GM12873 (cell line): ENCODE measurements around the gene C16orf74.

ENCODE experiments used
- CTCF ChIP-seq: IDR thresholded peaks from 2 replicates; pipeline ENCODE4 v1.5.1; 2012; ENCODE audit warnings: low read depth, mild to moderate bottlenecking, moderate library complexity, low read length, control low read depth; ENCODE audit not compliant: insufficient read depth; ENCODE audit errors: missing control alignments

Gene C16orf74

DNA sequence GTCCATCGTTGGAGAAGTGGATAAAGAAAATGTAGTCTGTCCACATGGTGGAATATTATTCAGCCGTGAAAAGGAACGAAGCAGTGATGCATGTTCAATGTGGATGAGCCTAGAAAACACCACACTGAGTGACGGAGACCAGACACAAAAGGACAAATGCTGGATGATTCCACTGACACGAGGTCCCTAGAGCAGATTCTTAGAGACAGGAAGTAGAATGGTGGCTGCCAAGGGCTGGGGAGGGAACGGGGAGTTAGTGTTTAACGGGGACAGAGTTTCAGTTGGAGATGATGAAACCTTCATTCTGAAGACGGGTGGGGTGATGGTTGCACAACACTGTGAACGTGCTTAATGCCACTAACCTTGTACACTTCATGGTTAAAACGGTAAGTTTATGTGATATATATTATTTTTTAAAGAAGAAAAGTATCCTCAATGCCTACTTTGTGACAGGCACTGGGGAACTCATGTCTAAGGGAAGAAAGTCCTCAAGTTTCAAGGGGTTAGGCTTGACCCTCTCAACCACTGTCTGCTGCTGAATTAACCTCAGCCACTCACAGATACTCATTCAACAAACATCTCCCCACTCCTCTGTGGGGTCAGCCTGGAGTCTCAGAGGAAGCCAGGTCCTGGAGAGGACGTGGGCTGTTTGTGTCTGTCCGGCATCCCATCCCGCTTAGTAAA, 17.6 kb downstream of the C16orf74 start:
- no peak for TF ChIP-seq CTCF

GRCh38 chr16:85731179-85731578, 19.7 kb downstream of the C16orf74 start:
- TF ChIP-seq CTCF: no peak

GRCh38 chr16:85730186-85730465, 20.8 kb downstream of the C16orf74 start:
- no peak for TF ChIP-seq CTCF

- TF ChIP-seq CTCF: no peak
These were observed 21.3 kb downstream of the C16orf74 start for GRCh38 chr16:85729452-85730185.

DNA sequence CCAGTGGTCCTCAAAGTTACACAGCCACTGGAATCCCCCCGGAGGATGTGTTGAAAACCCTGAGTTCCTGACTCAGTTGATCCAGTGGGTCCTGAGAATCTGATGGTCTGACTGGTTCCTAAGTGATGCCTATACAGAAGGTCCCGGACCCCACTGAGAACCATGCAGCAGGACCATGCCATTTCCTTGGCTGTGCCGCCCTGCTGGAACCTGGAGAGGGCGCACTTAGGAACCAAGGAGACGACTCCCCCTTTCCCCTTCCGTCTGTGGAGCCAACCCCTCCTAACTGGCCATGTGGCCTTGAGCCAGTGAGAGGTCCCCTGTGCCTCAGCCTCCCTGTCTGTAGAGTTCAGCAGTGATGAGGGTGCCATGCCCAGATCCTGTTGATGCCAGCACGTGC, 22.0 kb downstream of the C16orf74 start:
- peak; percentile 52 for TF ChIP-seq CTCF

GRCh38 chr16:85724936-85725335, 26.0 kb downstream of the C16orf74 start:
- TF ChIP-seq CTCF: no peak

DNA sequence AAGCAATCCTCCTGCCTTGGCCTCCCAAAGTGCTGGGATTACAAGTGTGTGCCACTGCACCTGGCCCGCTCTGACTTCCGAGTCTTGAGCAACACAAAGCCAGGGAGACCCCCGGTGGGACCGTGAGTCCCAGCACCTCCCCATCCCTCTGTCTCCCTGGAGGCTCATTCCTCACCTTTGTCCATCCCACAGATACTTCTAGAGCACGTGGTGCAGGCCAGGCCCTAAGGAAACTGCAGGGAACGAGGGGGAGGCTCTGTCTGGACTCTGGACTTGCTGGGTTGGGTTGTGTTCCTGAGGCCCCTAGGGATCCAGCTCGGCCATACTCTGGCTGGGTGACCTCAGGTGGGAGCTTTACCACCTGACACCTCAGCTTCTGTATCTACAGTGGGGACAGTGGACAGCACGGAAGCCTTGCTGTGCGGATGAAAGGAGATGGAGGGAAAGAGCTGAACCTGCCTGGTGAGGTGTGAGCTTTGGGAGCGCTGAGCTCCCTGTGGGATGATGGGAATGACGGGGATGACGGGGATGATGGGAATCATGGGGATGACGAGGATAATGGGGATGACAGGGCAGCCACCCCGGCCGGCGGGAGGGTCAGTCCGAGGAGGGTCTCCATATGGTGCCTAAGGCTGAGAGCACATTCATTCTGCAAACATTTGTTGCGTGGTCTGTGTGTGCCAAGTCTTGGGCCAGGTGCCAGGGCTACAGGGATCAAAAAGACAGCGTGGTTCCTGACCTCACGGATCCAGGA, 26.6 kb downstream of the C16orf74 start:
- no peak for TF ChIP-seq CTCF
